ENCODE results near the gene SERPINE2.
"Not testable (repeated sequence)": the region's sequence is repeated elsewhere in the genome, so short reads cannot be mapped to it uniquely, and the experiment has no call there.

The SERPINE2 gene

DNA sequence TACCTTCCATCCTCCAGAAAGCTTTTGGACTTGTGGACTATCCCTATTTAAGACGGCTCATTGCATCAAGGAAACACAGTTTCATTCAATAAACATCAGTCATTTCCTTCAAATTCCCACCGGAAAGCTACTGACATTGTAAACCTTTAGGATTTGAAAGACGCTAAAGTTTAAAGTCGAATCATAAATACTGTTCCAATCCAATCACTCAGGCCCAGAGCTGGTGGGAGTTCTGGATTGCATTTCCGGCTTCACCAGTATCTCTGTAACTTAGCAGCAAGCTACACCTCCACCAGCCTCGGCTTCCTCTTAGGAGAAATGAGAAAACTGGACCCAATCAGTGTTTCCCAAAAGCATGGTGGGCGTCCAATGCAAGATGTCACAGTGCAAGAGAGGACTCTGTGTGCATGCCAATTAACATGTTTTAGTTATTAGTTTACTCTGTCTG, 95.5 kb downstream of the SERPINE2 start:
- no peaks in the 10 kb centered on the region for H3K36me3 ChIP-seq (ENCODE audit: insufficient read depth, low read length)
- H3K4me1 ChIP-seq (ENCODE audit: insufficient read depth, low read length) = peaks cover 7% of the 10 kb centered on the region
- H3K9me3 ChIP-seq (ENCODE audit: control insufficient read depth, insufficient read depth, low read length) = no peaks in the 10 kb centered on the region
- peak overlapping the region; percentile 87; the same call in 1 of the 2 replicates for H3K9ac ChIP-seq (ENCODE audit: low read depth, low read length)

DNA sequence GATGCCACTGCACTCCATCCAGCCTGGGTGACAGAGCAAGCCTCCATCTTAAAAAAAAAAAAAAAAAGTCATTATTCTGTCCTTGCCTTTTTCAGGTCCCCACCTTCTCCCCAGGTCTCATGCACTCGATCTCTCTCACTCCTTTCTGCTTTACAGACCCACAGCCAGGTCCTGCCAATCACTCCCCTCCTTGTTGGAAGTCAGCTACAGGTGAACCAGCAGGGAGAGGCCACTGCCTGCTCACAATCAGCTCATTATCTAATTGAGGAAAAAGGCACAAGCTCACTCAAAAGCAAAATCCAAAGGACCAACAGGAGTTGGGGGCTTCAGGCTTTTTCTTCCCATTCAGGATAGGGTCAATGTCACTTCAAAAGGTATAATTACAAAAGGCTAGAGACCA, 96.0 kb downstream of the SERPINE2 start:
- H3K36me3 ChIP-seq (ENCODE audit: insufficient read depth, low read length) = no peaks in the 10 kb centered on the region
- peak overlapping the region; percentile 87; the same call in 1 of the 2 replicates for H3K9ac ChIP-seq (ENCODE audit: low read depth, low read length)
- no peaks in the 10 kb centered on the region for H3K9me3 ChIP-seq (ENCODE audit: control insufficient read depth, insufficient read depth, low read length)
- peaks cover 11% of the 10 kb centered on the region for H3K4me1 ChIP-seq (ENCODE audit: insufficient read depth, low read length)

- Histone ChIP-seq H3K4me1 (ENCODE audit: insufficient read depth, low read length) (peaks cover 18% of the 10 kb centered on the region), H3K36me3 (ENCODE audit: insufficient read depth, low read length) (no peaks in the 10 kb centered on the region), H3K9me3 (ENCODE audit: control insufficient read depth, insufficient read depth, low read length) (no peaks in the 10 kb centered on the region), H3K9ac (ENCODE audit: low read depth, low read length) (no peak overlapping the region)
Measured at GRCh38 chr2:223941579-223942277, 97.4 kb downstream of the SERPINE2 start.

DNA sequence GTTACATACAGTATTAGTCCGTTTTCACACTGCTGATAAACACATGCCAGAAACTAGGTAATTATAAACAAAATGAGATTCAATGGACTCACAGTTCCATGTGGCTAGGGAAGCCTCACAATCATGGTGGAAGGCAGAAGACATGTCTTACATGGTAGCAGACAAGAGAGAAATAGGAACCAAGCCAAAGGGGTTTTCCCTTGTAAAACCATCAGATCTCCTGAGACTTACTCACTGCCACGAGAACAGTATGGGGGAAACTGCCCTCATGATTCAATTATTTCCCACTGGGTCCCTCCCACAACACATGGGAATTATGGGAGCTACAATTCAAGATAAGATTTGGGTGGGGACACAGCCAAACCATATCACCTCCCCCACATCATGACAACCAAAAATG, 99.6 kb downstream of the SERPINE2 start:
- peaks cover 41% of the 10 kb centered on the region for H3K4me1 ChIP-seq (ENCODE audit: insufficient read depth, low read length)
- H3K9me3 ChIP-seq (ENCODE audit: control insufficient read depth, insufficient read depth, low read length); H3K36me3 ChIP-seq (ENCODE audit: insufficient read depth, low read length); H3K9ac ChIP-seq (ENCODE audit: low read depth, low read length): not testable (repeated sequence)

GRCh38 chr2:223937535-223937934, 101.6 kb downstream of the SERPINE2 start:
- no peaks in the 10 kb centered on the region for H3K36me3 ChIP-seq (ENCODE audit: insufficient read depth, low read length)
- no peaks in the 10 kb centered on the region for H3K9me3 ChIP-seq (ENCODE audit: control insufficient read depth, insufficient read depth, low read length)
- H3K4me1 ChIP-seq (ENCODE audit: insufficient read depth, low read length) = peaks cover 43% of the 10 kb centered on the region
- no peak overlapping the region for H3K9ac ChIP-seq (ENCODE audit: low read depth, low read length)

- Histone ChIP-seq H3K9me3 (ENCODE audit: control insufficient read depth, insufficient read depth, low read length) (no peaks in the 10 kb centered on the region), H3K4me1 (ENCODE audit: insufficient read depth, low read length) (peaks cover 43% of the 10 kb centered on the region), H3K36me3 (ENCODE audit: insufficient read depth, low read length) (no peaks in the 10 kb centered on the region), H3K9ac (ENCODE audit: low read depth, low read length) (no peak overlapping the region)
Measured at GRCh38 chr2:223936862-223937326, 102.2 kb downstream of the SERPINE2 start.

DNA sequence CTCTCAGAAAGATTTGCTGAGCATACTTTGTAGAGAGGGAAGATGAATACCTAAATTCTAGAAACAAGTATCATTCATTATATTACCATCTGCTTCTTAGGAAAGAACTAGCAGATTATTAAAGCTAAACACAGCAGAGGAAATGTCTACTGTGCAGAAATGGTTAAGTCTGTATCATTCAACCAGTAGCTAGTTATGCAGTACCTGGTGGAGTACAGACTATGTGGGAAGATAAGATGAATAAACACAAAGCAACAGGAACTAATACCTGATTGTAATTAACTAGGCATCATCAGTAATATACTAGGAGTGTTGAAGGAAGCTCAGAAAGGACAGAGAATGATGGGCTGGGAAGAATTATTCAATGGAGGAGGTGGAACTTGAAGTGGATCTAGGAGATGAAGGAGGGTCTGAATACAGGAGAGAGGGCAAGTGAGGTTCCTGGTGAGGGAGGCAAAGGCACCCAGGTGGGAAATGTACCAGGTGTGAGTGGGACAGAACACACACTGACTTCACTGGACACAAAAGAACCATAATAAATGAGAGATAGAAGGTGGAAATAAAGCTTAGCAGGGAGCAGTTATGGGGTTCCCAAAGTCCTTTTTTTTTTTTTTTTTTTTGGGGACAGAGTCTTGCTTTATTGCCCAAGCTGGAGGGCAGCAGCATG, 103.5 kb downstream of the SERPINE2 start:
- Histone ChIP-seq H3K9ac (ENCODE audit: low read depth, low read length) (no peak overlapping the region), H3K9me3 (ENCODE audit: control insufficient read depth, insufficient read depth, low read length) (no peaks in the 10 kb centered on the region), H3K4me1 (ENCODE audit: insufficient read depth, low read length) (peaks cover 46% of the 10 kb centered on the region), H3K36me3 (ENCODE audit: insufficient read depth, low read length) (no peaks in the 10 kb centered on the region)

GRCh38 chr2:223934870-223935269, 104.2 kb downstream of the SERPINE2 start:
- Histone ChIP-seq H3K9me3 (ENCODE audit: control insufficient read depth, insufficient read depth, low read length) (no peaks in the 10 kb centered on the region), H3K36me3 (ENCODE audit: insufficient read depth, low read length) (no peaks in the 10 kb centered on the region), H3K9ac (ENCODE audit: low read depth, low read length) (no peak overlapping the region), H3K4me1 (ENCODE audit: insufficient read depth, low read length) (peaks cover 53% of the 10 kb centered on the region)

- H3K9ac ChIP-seq (ENCODE audit: low read depth, low read length) = no peak overlapping the region
- no peaks in the 10 kb centered on the region for H3K36me3 ChIP-seq (ENCODE audit: insufficient read depth, low read length)
- peaks cover 48% of the 10 kb centered on the region for H3K4me1 ChIP-seq (ENCODE audit: insufficient read depth, low read length)
Measured at GRCh38 chr2:223932816-223933800, 106.0 kb downstream of the SERPINE2 start.

GRCh38 chr2:223930103-223930976, 108.7 kb downstream of the SERPINE2 start:
- H3K9me3 ChIP-seq (ENCODE audit: control insufficient read depth, insufficient read depth, low read length) = 0 out of 2 replicates have a peak, but pooled peaks cover 6% of the 10 kb centered on the region
- H3K36me3 ChIP-seq (ENCODE audit: insufficient read depth, low read length) = no peaks in the 10 kb centered on the region
- H3K9ac ChIP-seq (ENCODE audit: low read depth, low read length) = no peak overlapping the region
- peaks cover 22% of the 10 kb centered on the region for H3K4me1 ChIP-seq (ENCODE audit: insufficient read depth, low read length)

More at GRCh38 chr2:223932816-223933800, 106.0 kb downstream of the SERPINE2 start:
- H3K9me3 ChIP-seq (ENCODE audit: control insufficient read depth, insufficient read depth, low read length) = no peaks in the 10 kb centered on the region

GRCh38 chr2:223929571-223930102, 109.4 kb downstream of the SERPINE2 start:
- 0 out of 2 replicates have a peak, but pooled peaks cover 6% of the 10 kb centered on the region for H3K9me3 ChIP-seq (ENCODE audit: control insufficient read depth, insufficient read depth, low read length)
- H3K4me1 ChIP-seq (ENCODE audit: insufficient read depth, low read length) = peaks cover 15% of the 10 kb centered on the region
- no peaks in the 10 kb centered on the region for H3K36me3 ChIP-seq (ENCODE audit: insufficient read depth, low read length)
- H3K9ac ChIP-seq (ENCODE audit: low read depth, low read length) = no peak overlapping the region

DNA sequence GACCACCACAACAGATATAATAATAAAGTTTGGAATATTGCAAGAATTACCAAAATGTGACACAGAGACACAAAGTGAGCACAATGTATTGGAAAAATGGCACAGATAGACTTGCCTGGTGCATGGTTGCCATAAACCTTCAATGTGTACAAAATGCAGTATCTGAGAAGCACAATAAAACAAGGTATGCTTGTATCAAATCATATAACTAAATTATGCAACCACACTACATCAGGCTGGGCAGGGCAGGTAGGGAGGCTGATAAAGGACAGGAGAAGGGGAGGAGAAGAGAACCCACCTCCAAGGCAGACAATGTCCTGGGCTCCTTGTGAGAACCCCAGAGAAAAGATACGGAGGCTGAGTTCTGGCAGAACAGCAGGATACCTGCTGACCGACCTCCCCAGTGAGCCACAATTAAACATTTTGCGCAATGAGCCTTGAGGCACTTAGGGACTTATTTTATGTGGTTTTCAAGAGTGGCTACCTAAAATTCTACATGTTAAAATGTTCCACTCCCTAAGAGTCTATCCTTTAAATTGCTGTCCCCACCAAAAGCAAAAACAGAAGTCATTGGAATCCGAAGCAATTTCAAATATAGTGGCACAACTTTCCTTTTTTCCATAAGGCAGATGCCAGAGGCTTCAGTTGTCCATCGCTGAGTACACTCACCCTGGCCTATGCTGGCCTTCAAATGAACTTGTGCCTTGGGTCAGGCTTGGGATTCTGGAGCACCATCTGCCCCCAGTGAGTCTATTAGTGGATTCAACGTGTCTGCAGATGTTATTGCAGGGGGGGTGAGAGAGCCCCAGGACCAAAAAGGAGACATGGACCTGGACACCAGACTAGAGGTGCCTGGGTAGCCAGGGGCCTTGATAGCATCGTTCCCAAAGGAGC, 110.7 kb downstream of the SERPINE2 start:
- H3K4me1 ChIP-seq (ENCODE audit: insufficient read depth, low read length) = peaks cover 10% of the 10 kb centered on the region
- H3K9ac ChIP-seq (ENCODE audit: low read depth, low read length) = no peak overlapping the region
- H3K36me3 ChIP-seq (ENCODE audit: insufficient read depth, low read length) = no peaks in the 10 kb centered on the region
- 0 out of 2 replicates have a peak, but pooled peaks cover 6% of the 10 kb centered on the region for H3K9me3 ChIP-seq (ENCODE audit: control insufficient read depth, insufficient read depth, low read length)

Data from ES-I3 (cell line).